A549 (cell line): ENCODE measurements around the gene GCLC. TPM values are rescaled to one million over a fixed set of nuclear protein-coding genes. Genes with fewer than 3 reads are reported as not detected.

Experiments used
- ATAC-seq, 2 experiments: fragments of 200-7000 bp in 1 of 2; fragments of >200 bp in 1 of 2; cut with Nextera tagmentation in 1 of 2; cut with Tn5 transposase in 1 of 2; 3 replicates each; pipeline versions ENCODE4 v1.8.0 to v1.9.1; 2018 to 2020; ENCODE audit warnings: mild to moderate bottlenecking in 1 of 2, moderate library complexity in 1 of 2
- CTCF ChIA-PET: fragments of 300-600 bp; sonication (Branson Sonifier 250); formaldehyde crosslinking; extraction: SDS; loops from one replicate; lab custom pipeline; 2021; ENCODE audit warnings: antibody characterized with exemption, inconsistent platforms; lab: Yijun Ruan, JAX
- POLR2A ChIA-PET: fragments of 350-600 bp; formaldehyde crosslinking; extraction: SDS; loops from one replicate; lab custom pipeline; 2021; ENCODE audit warnings: antibody characterized with exemption, inconsistent platforms; lab: Yijun Ruan, JAX
- DNase-seq, 2 experiments: peaks; one replicate each; pipeline versions ENCODE4 v3.0.0 to v3.0.0-alpha.2; 2011 to 2016; ENCODE audit warnings: low read depth in 1 of 2, low spot score in 1 of 2
- FAIRE-seq: peaks from 2 replicates; lab custom pipeline; 2011; peaks lifted over from hg19 to GRCh38; lab: Jason Lieb, UNC
- H3K27ac ChIP-seq, 2 experiments: fragments of >200 bp; sonication (Bioruptor Twin); formaldehyde crosslinking; 3 replicates each; pipeline ENCODE4 v1.5.1; 2016 to 2017
- H3K4me1 ChIP-seq: fragments of >200 bp; sonication (Bioruptor Twin); formaldehyde crosslinking; 3 replicates; pipeline ENCODE4 v1.6.1; 2016
- H3K4me2 ChIP-seq: fragments of >200 bp; sonication (Bioruptor Twin); formaldehyde crosslinking; 3 replicates; pipeline ENCODE4 v1.6.1; 2016
- H3K4me3 ChIP-seq: fragments of >200 bp; sonication (Bioruptor Twin); formaldehyde crosslinking; 3 replicates; pipeline ENCODE4 v1.5.1; 2016
- H3K9me3 ChIP-seq: fragments of >200 bp; sonication (Bioruptor Twin); formaldehyde crosslinking; 3 replicates; pipeline ENCODE4 v1.6.1; 2016
- BHLHE40 ChIP-seq: IDR thresholded peaks from 2 replicates; pipeline ENCODE4 v1.6.1; 2012; ENCODE audit warnings: low read depth, low read length, inconsistent platforms
- CBX2 ChIP-seq: fragments of 200-600 bp; sonication (generic); IDR thresholded peaks from 2 replicates; pipeline ENCODE4 v1.6.1; 2016; ENCODE audit warnings: low read depth, mild to moderate bottlenecking, borderline replicate concordance
- CEBPB ChIP-seq, 2 experiments: fragments of >200 bp in 1 of 2; sonication (Bioruptor Twin) in 1 of 2; formaldehyde crosslinking in 1 of 2; IDR thresholded peaks; 2 replicates each; pipeline ENCODE4 v1.6.1; 2012 to 2016
- ELK1 ChIP-seq: fragments of 150-350 bp; IDR thresholded peaks from 2 replicates; pipeline ENCODE4 v1.6.1; 2014; ENCODE audit warnings: low read depth, mild to moderate bottlenecking, low read length
- ESRRA ChIP-seq: fragments of 150-350 bp; IDR thresholded peaks from 2 replicates; pipeline ENCODE4 v1.6.1; 2014; ENCODE audit warnings: mild to moderate bottlenecking, low read length, borderline replicate concordance
- FOSL2 ChIP-seq, 2 experiments: fragments of 450-650 bp in 1 of 2; fragments of >200 bp in 1 of 2; sonication (Bioruptor Twin) in 1 of 2; formaldehyde crosslinking; IDR thresholded peaks; 2 replicates each; pipeline versions ENCODE4 v1.5.0 to v1.6.1; 2016 to 2020; ENCODE audit warnings: mild to moderate bottlenecking in 1 of 2, moderate library complexity in 1 of 2
- HDAC2 ChIP-seq: fragments of 200-600 bp; sonication (generic); IDR thresholded peaks from 2 replicates; pipeline ENCODE4 v1.6.1; 2016
- HEYL ChIP-seq: fragments of 250-450 bp; sonication (Bioruptor Pico); IDR thresholded peaks from 2 replicates; pipeline ENCODE4 v1.8.0; 2021; ENCODE audit warnings: mild to moderate bottlenecking, moderate library complexity
- HOXA7 ChIP-seq: fragments of 250-450 bp; sonication (Bioruptor Pico); IDR thresholded peaks from 2 replicates; pipeline ENCODE4 v1.5.0; 2020; ENCODE audit warnings: mild to moderate bottlenecking, moderate library complexity
- HOXB13 ChIP-seq: fragments of 250-450 bp; sonication (Bioruptor Pico); IDR thresholded peaks from 2 replicates; pipeline ENCODE4 v1.5.0; 2020; ENCODE audit warnings: low read depth, mild to moderate bottlenecking, moderate library complexity
- JUN ChIP-seq, 2 experiments: fragments of >200 bp; sonication (Bioruptor Twin); formaldehyde crosslinking; IDR thresholded peaks; 2 replicates in 1 of 2; 3 replicates in 1 of 2; pipeline ENCODE4 v1.6.1; 2016 to 2017
- JUNB ChIP-seq: fragments of >200 bp; sonication (Bioruptor Twin); formaldehyde crosslinking; IDR thresholded peaks from 2 replicates; pipeline ENCODE4 v1.6.1; 2016
- MAZ ChIP-seq: fragments of 150-350 bp; IDR thresholded peaks from 2 replicates; pipeline ENCODE4 v1.6.1; 2014; ENCODE audit warnings: antibody characterized with exemption, low read depth, low read length, borderline replicate concordance
- NPAS2 ChIP-seq: fragments of 250-450 bp; sonication (Bioruptor Pico); IDR thresholded peaks from 2 replicates; pipeline ENCODE4 v1.8.0; 2022; ENCODE audit warnings: mild to moderate bottlenecking, moderate library complexity, borderline replicate concordance
- PHF8 ChIP-seq: fragments of 200-600 bp; sonication (generic); IDR thresholded peaks from 2 replicates; pipeline ENCODE4 v1.6.1; 2016; ENCODE audit warnings: low read depth, mild to moderate bottlenecking, antibody characterized with exemption, moderate library complexity, borderline replicate concordance
- POLR2A ChIP-seq: IDR thresholded peaks from 2 replicates; pipeline ENCODE4 v1.6.1; 2012; ENCODE audit warnings: mild to moderate bottlenecking, low read length
- POLR2AphosphoS2 ChIP-seq: conservative IDR thresholded peaks from 2 replicates; pipeline ENCODE4 v1.6.1; 2012; ENCODE audit warnings: low read length, improper control_type of control experiment, inconsistent platforms
- RAD21 ChIP-seq, 2 experiments: fragments of >200 bp in 1 of 2; sonication (Bioruptor Twin) in 1 of 2; formaldehyde crosslinking in 1 of 2; IDR thresholded peaks in 1 of 2; conservative IDR thresholded peaks in 1 of 2; 2 replicates in 1 of 2; 3 replicates in 1 of 2; pipeline ENCODE4 v1.6.1; 2012 to 2018; ENCODE audit warnings: inconsistent platforms in 1 of 2
- RCOR1 ChIP-seq: fragments of 150-350 bp; IDR thresholded peaks from 2 replicates; pipeline ENCODE4 v1.6.1; 2014; ENCODE audit warnings: antibody characterized with exemption, low read length, low read depth
- RNF2 ChIP-seq: fragments of 200-600 bp; sonication (generic); IDR thresholded peaks from 2 replicates; pipeline ENCODE4 v1.6.1; 2016; ENCODE audit warnings: low read depth, mild to moderate bottlenecking, antibody characterized with exemption, moderate library complexity, borderline replicate concordance
- SMC3 ChIP-seq: fragments of >200 bp; sonication (Bioruptor Twin); formaldehyde crosslinking; IDR thresholded peaks from 3 replicates; pipeline ENCODE4 v1.6.1; 2018; ENCODE audit warnings: inconsistent platforms
- SREBF2 ChIP-seq: fragments of 450-650 bp; IDR thresholded peaks from 2 replicates; pipeline ENCODE4 v1.6.1; 2014; ENCODE audit warnings: mild to moderate bottlenecking, moderate library complexity
- TFCP2L1 ChIP-seq: fragments of 250-450 bp; sonication (Bioruptor Pico); IDR thresholded peaks from 2 replicates; pipeline ENCODE4 v1.5.0; 2021; ENCODE audit warnings: mild to moderate bottlenecking
- TP53 ChIP-seq: fragments of 250-450 bp; sonication (Bioruptor Pico); IDR thresholded peaks from 2 replicates; pipeline ENCODE4 v1.5.0; 2021; ENCODE audit warnings: mild to moderate bottlenecking, moderate library complexity
- ZC3H11A ChIP-seq: fragments of 450-650 bp; IDR thresholded peaks from 2 replicates; pipeline ENCODE4 v1.6.1; 2014; ENCODE audit warnings: antibody characterized with exemption, mild to moderate bottlenecking
- ZNF302 ChIP-seq: fragments of 250-450 bp; sonication (Bioruptor Pico); IDR thresholded peaks from 2 replicates; pipeline ENCODE4 v1.9.0; 2021; ENCODE audit warnings: inconsistent platforms, mild to moderate bottlenecking, moderate library complexity
- WGBS: methylation state at CpG from one replicate; pipeline ENCODE4 v1.1.6; 2017; ENCODE audit errors: missing lambda C conversion rate; 5-methylcytosine and 5-hydroxymethylcytosine counted together
- polyA plus RNA-seq, 4 experiments: library from polyadenylated mRNA; depleted of rRNA in 3 of 4; stranded (reverse); fragments of >200 nt; fragmentation: RNase III in 1 of 4; extraction: RNeasy Plus Mini Kit Qiagen cat#74134 plus additional on column Dnase treatment in 1 of 4; gene quantifications; 2 replicates in 3 of 4; 3 replicates in 1 of 4; pipeline ENCODE4 v1.2.3, GENCODE V29; 2011 to 2017
- TF ChIP-seq, protein P1 (sequence below): fragments of >200 bp; sonication (Bioruptor Twin); formaldehyde crosslinking; IDR thresholded peaks from 3 replicates; pipeline ENCODE4 v1.5.1; 2016

The GCLC gene
- polyA plus RNA-seq, 2 of the 4 experiments (the other 2 are of a cell fraction), result 116 to 180 TPM

- ChIA-PET POLR2A (no interaction called here), CTCF (interaction anchor here (1.1 kb wide), 1 partner anchor 316 kb away, joined by 5 read pairs; no protein-coding TSS in a partner anchor)
- no peak for TF ChIP-seq JUNB
- no peak for TF ChIP-seq ZNF302 (CRISPR knock-in tag)
- TF ChIP-seq FOSL2 (IDR thresholded peaks at IDR 0.05), result no peak
- TF ChIP-seq FOSL2 (CRISPR knock-in tag; IDR thresholded peaks at IDR 0.05), result no peak
- TF ChIP-seq CBX2, result no peak
- no peak for TF ChIP-seq CEBPB (IDR thresholded peaks at IDR 0.05)
- TF ChIP-seq HDAC2, result no peak
- no peak for TF ChIP-seq HOXA7 (CRISPR knock-in tag)
- no peak for TF ChIP-seq HEYL (CRISPR knock-in tag)
- TF ChIP-seq BHLHE40, result no peak
- TF ChIP-seq PHF8, result no peak
- TF ChIP-seq RCOR1, result no peak
- Histone ChIP-seq H3K9me3 (no peaks in the 10 kb centered on the region), H3K27ac (no peak overlapping the region), H3K4me2 (no peak overlapping the region), H3K4me3 (no peak overlapping the region), H3K4me1 (no peaks in the 10 kb centered on the region)
- FAIRE-seq, result no peak
- DNase-seq, result no peak
- ATAC-seq, result no peak
- 50% methylated on average over 3 of the region's 3 CpGs for WGBS
Measured at GRCh38 chr6:53486679-53487078, 58.2 kb downstream of the GCLC start.

GRCh38 chr6:53484476-53485280, 60.2 kb downstream of the GCLC start:
- 20% methylated on average over 9 of the region's 9 CpGs for WGBS
- Histone ChIP-seq H3K4me2 (peak overlapping the region; percentile 65), H3K4me3 (no peak overlapping the region), H3K4me1 (no peaks in the 10 kb centered on the region)
- POLR2A ChIA-PET, result no interaction called here
- peak in 1 of 2 experiments; percentile 67 for DNase-seq
- FAIRE-seq, result no peak
- TF ChIP-seq TFCP2L1 (no peak), SMC3 (peak; percentile 78), SREBF2 (no peak), NPAS2 (CRISPR knock-in tag) (no peak), POLR2A (no peak), RAD21 (conservative IDR thresholded peaks at IDR 0.05 in 1 of 2, IDR thresholded peaks at IDR 0.05 in 1 of 2) (peak; percentile 91 to 93), ESRRA (no peak)
- TF ChIP-seq, protein P1, sequence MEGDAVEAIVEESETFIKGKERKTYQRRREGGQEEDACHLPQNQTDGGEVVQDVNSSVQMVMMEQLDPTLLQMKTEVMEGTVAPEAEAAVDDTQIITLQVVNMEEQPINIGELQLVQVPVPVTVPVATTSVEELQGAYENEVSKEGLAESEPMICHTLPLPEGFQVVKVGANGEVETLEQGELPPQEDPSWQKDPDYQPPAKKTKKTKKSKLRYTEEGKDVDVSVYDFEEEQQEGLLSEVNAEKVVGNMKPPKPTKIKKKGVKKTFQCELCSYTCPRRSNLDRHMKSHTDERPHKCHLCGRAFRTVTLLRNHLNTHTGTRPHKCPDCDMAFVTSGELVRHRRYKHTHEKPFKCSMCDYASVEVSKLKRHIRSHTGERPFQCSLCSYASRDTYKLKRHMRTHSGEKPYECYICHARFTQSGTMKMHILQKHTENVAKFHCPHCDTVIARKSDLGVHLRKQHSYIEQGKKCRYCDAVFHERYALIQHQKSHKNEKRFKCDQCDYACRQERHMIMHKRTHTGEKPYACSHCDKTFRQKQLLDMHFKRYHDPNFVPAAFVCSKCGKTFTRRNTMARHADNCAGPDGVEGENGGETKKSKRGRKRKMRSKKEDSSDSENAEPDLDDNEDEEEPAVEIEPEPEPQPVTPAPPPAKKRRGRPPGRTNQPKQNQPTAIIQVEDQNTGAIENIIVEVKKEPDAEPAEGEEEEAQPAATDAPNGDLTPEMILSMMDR, result peak; percentile 91
- TF ChIP-seq, all 56 proteins: peak for 3
- ATAC-seq, result peak; percentile 68 to 72; a peak in 4 of 6 replicates
- no peaks in the 10 kb centered on the region for H3K9me3 ChIP-seq
- CTCF ChIA-PET, result interaction anchor here (0.5 to 3.9 kb wide), 42 partner anchors 8 to 1085 kb away, joined by 3 to 92 read pairs (median 4); partner anchors contain the start of gene FBXO9
- H3K27ac ChIP-seq, result no peak overlapping the region

DNA sequence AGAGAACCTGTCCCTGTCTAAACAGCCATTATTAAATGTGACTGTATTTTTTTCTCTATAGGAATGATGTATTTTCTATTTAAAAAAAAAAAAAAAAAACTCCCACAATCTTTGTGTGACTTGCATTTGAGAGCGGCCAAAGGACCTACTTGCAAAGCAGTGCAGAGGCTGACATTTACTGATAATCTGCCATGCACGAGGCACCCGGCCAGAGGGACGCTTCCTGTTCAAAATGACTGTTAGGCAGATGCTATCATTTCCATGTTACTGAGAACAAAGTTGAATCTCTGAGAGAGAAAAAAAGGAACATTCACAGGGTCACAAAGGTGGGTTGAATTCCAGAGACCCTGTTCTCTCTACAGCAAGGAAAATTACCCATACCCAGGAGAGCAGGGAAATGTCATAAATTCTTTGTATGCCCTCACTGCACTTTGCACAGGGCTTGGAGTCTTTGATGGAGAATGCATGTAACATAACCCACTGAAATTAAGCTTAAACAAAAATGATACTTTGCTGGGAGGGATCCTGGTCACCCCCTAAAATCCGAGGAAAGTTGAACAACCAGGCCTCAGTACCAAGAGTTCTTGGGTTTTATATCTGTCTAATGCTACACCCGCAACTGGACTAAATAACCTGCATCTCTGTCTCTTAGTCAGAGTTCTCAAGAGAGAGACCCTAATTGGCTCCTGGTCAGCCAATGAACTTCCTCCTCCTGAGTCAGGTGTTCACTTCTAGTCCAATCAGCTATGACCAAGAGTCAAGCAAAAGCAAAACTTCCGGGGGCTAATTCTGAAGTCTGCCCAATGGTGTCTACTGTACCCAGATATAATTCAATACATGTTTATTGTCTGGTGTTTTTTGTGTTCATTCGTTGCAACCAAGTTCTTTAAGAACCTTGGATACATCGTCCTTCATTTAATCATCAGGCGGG, 61.2 kb downstream of the GCLC start:
- 55% methylated on average over 10 of the region's 10 CpGs for WGBS
- DNase-seq, result no peak
- Histone ChIP-seq H3K9me3 (no peaks in the 10 kb centered on the region), H3K4me3 (no peak overlapping the region), H3K27ac (no peak overlapping the region), H3K4me1 (no peaks in the 10 kb centered on the region), H3K4me2 (no peak overlapping the region; the same call in 2 of the 3 replicates)
- ChIA-PET CTCF (interaction anchor here (0.5 to 3.9 kb wide), 32 partner anchors 8 to 417 kb away, joined by 3 to 92 read pairs (median 4); partner anchors contain the start of gene FBXO9), POLR2A (no interaction called here)
- ATAC-seq, result peak in 1 of 2 experiments; percentile 57; a peak in 3 of 6 replicates
- FAIRE-seq, result no peak
- TF ChIP-seq RAD21 (conservative IDR thresholded peaks at IDR 0.05 in 1 of 2, IDR thresholded peaks at IDR 0.05 in 1 of 2) (no peak), HEYL (CRISPR knock-in tag) (no peak), HDAC2 (no peak), ELK1 (no peak), TP53 (no peak), SMC3 (no peak), HOXB13 (CRISPR knock-in tag) (no peak), POLR2A (no peak), JUN (IDR thresholded peaks at IDR 0.05) (no peak), POLR2AphosphoS2 (no peak), MAZ (no peak), ZC3H11A (no peak), ESRRA (no peak), PHF8 (no peak), RNF2 (no peak)
